ENCODE results near the gene ATP8A2. TPM values are rescaled to one million over a fixed set of nuclear protein-coding genes. Genes with fewer than 3 reads are reported as not detected.

The ATP8A2 gene
- total and polyA plus RNA-seq, 4 donors: 0.31 to 2.7 (median 1.1) TPM

DNA sequence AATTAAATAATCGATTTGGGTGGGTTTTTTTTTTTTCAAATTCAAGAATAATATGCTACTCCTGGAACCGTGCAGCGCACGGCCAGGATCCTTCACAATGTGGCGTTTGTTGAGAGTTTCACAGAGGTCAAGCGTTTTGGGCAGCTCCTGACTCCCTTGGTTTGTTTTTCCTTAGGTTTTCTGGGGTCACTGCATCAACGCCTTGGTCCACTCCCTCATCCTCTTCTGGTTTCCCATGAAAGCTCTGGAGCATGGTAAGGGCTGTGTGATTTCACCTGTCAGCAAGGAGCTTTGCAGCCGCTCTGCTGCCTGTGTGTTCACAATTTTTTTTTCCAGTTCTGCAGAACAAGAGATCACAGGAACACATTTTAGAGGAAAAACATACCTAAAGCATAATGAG lies 467.6 kb downstream of the ATP8A2 start:
- no peaks in the 10 kb centered on the region for H3K4me1 ChIP-seq (ENCODE audit: control insufficient read depth in 5 of 5, insufficient read depth in 5 of 5, low read length in 5 of 5)
- no peak for ATAC-seq (ENCODE audit: insufficient read depth, low FRiP score)
- TF ChIP-seq, protein P1, sequence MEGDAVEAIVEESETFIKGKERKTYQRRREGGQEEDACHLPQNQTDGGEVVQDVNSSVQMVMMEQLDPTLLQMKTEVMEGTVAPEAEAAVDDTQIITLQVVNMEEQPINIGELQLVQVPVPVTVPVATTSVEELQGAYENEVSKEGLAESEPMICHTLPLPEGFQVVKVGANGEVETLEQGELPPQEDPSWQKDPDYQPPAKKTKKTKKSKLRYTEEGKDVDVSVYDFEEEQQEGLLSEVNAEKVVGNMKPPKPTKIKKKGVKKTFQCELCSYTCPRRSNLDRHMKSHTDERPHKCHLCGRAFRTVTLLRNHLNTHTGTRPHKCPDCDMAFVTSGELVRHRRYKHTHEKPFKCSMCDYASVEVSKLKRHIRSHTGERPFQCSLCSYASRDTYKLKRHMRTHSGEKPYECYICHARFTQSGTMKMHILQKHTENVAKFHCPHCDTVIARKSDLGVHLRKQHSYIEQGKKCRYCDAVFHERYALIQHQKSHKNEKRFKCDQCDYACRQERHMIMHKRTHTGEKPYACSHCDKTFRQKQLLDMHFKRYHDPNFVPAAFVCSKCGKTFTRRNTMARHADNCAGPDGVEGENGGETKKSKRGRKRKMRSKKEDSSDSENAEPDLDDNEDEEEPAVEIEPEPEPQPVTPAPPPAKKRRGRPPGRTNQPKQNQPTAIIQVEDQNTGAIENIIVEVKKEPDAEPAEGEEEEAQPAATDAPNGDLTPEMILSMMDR (IDR thresholded peaks at IDR 0.05; ENCODE audit: control extremely low read depth, extremely low read depth): no peak

GRCh38 chr13:25840261-25840660 lies 468.5 kb downstream of the ATP8A2 start:
- Histone ChIP-seq H3K4me1 (ENCODE audit: control insufficient read depth in 5 of 5, insufficient read depth in 5 of 5, low read length in 5 of 5) (no peaks in the 10 kb centered on the region), H3K9me3 (ENCODE audit: control insufficient read depth in 4 of 4, insufficient read depth in 3 of 4, low read length in 3 of 4) (peaks cover 0 to 2% (median 0%) of the 10 kb centered on the region in 4 donors), H3K27me3 (ENCODE audit: control insufficient read depth in 3 of 3, insufficient read depth in 3 of 3, low read length in 2 of 3) (no peaks in the 10 kb centered on the region), H3K9ac (ENCODE audit: insufficient read depth in 1 of 2, low read length in 2 of 2) (no peak overlapping the region), H3K4me3 (no peak overlapping the region), H3K27ac (ENCODE audit: low read depth in 1 of 2, low read length in 1 of 2) (no peak overlapping the region), H3K36me3 (ENCODE audit: control insufficient read depth in 4 of 4, insufficient read depth in 4 of 4, low read length in 4 of 4) (no peaks in the 10 kb centered on the region)
- TF ChIP-seq, protein P1 (IDR thresholded peaks at IDR 0.05; ENCODE audit: control extremely low read depth, extremely low read depth): no peak
- ATAC-seq (ENCODE audit: insufficient read depth, low FRiP score) (no peak), DNase-seq (no peak)
- 82 to 83% methylated on average over 3 of the region's 3 CpGs for WGBS, 2 donors

More for the DNA sequence above, 467.6 kb downstream of the ATP8A2 start:
- no peaks in the 10 kb centered on the region for H3K36me3 ChIP-seq (ENCODE audit: control insufficient read depth in 4 of 4, insufficient read depth in 4 of 4, low read length in 4 of 4)
- DNase-seq: no peak
- H3K9me3 ChIP-seq (ENCODE audit: control insufficient read depth in 4 of 4, insufficient read depth in 3 of 4, low read length in 3 of 4): peaks cover 0 to 2% (median 0%) of the 10 kb centered on the region in 4 donors
- H3K4me3 ChIP-seq: no peak overlapping the region
- no peak overlapping the region for H3K27ac ChIP-seq (ENCODE audit: low read depth in 1 of 2, low read length in 1 of 2)
- 80 to 85% methylated on average over 8 of the region's 8 CpGs for WGBS, 2 donors
- H3K27me3 ChIP-seq (ENCODE audit: control insufficient read depth in 3 of 3, insufficient read depth in 3 of 3, low read length in 2 of 3): no peaks in the 10 kb centered on the region
- H3K9ac ChIP-seq (ENCODE audit: insufficient read depth in 1 of 2, low read length in 2 of 2): no peak overlapping the region

GRCh38 chr13:25840931-25841330 lies 469.2 kb downstream of the ATP8A2 start:
- Histone ChIP-seq H3K4me3 (no peak overlapping the region), H3K9me3 (ENCODE audit: control insufficient read depth in 4 of 4, insufficient read depth in 3 of 4, low read length in 3 of 4) (peaks cover 0 to 2% (median 0%) of the 10 kb centered on the region in 4 donors), H3K4me1 (ENCODE audit: control insufficient read depth in 5 of 5, insufficient read depth in 5 of 5, low read length in 5 of 5) (no peaks in the 10 kb centered on the region), H3K27me3 (ENCODE audit: control insufficient read depth in 3 of 3, insufficient read depth in 3 of 3, low read length in 2 of 3) (no peaks in the 10 kb centered on the region), H3K9ac (ENCODE audit: insufficient read depth in 1 of 2, low read length in 2 of 2) (no peak overlapping the region), H3K36me3 (ENCODE audit: control insufficient read depth in 4 of 4, insufficient read depth in 4 of 4, low read length in 4 of 4) (no peaks in the 10 kb centered on the region), H3K27ac (ENCODE audit: low read depth in 1 of 2, low read length in 1 of 2) (no peak overlapping the region)
- 65 to 72% methylated on average over 2 of the region's 2 CpGs for WGBS, 2 donors
- no peak for ATAC-seq (ENCODE audit: insufficient read depth, low FRiP score)
- TF ChIP-seq, protein P1 (IDR thresholded peaks at IDR 0.05; ENCODE audit: control extremely low read depth, extremely low read depth): no peak
- DNase-seq: no peak

DNA sequence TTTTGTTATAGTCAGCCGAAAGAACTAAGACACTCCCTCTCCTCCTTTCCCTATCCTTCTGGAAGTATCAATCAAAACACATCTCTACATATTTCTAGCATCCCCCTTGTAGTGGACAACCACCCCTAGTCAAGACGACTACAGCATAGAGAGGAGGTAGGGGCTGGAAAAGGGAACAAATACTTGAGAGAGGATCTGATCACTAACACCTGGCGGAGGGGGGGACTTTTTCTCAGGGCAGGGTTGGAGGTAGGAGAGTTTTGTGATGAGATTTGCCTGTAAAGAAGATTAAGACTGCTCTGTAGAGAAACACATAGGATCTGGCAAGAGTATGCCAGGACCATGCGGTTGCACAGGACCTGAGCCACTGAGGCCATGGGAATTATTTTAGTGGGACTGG lies 471.9 kb downstream of the ATP8A2 start:
- no peak for ATAC-seq (ENCODE audit: insufficient read depth, low FRiP score)

More for the DNA sequence above, 471.9 kb downstream of the ATP8A2 start:
- TF ChIP-seq, protein P1 (IDR thresholded peaks at IDR 0.05; ENCODE audit: control extremely low read depth, extremely low read depth): no peak
- H3K36me3 ChIP-seq (ENCODE audit: control insufficient read depth in 4 of 4, insufficient read depth in 4 of 4, low read length in 4 of 4): no peaks in the 10 kb centered on the region
- no peaks in the 10 kb centered on the region for H3K27me3 ChIP-seq (ENCODE audit: control insufficient read depth in 3 of 3, insufficient read depth in 3 of 3, low read length in 2 of 3)
- no peak overlapping the region for H3K27ac ChIP-seq (ENCODE audit: low read depth in 1 of 2, low read length in 1 of 2)
- peaks cover 0 to 5% (median 0%) of the 10 kb centered on the region in 5 donors for H3K4me1 ChIP-seq (ENCODE audit: control insufficient read depth in 5 of 5, insufficient read depth in 5 of 5, low read length in 5 of 5)
- peaks cover 0 to 2% (median 0%) of the 10 kb centered on the region in 4 donors for H3K9me3 ChIP-seq (ENCODE audit: control insufficient read depth in 4 of 4, insufficient read depth in 3 of 4, low read length in 3 of 4)
- no peak for DNase-seq
- no peak overlapping the region for H3K9ac ChIP-seq (ENCODE audit: insufficient read depth in 1 of 2, low read length in 2 of 2)
- 85 to 93% methylated on average over 4 of the region's 4 CpGs for WGBS, 2 donors
- H3K4me3 ChIP-seq: no peak overlapping the region
